NOMO-1 treated with dmso at 0.1 percent for 144 hours (cell line): ENCODE results near the gene SLC19A1.

Experiments
- DNase-seq: peaks from one replicate; lab custom pipeline; 2025; ENCODE audit not compliant: unreplicated experiment; lab: John Stamatoyannopoulos, UW

Gene SLC19A1

GRCh38 chr21:45455674-45456583 lies 86.3 kb downstream of the SLC19A1 start:
- DNase-seq = no peak

GRCh38 chr21:45454926-45455673 lies 87.1 kb downstream of the SLC19A1 start:
- DNase-seq = no peak

GRCh38 chr21:45454060-45454925 lies 87.9 kb downstream of the SLC19A1 start:
- DNase-seq = no peak

GRCh38 chr21:45453308-45453950 lies 88.8 kb downstream of the SLC19A1 start:
- DNase-seq = no peak

GRCh38 chr21:45452696-45453307 lies 89.4 kb downstream of the SLC19A1 start:
- no peak for DNase-seq

- DNase-seq = no peak
Measured at GRCh38 chr21:45451771-45452182, 90.5 kb downstream of the SLC19A1 start.

- DNase-seq = no peak
Measured at GRCh38 chr21:45451091-45451740, 91.0 kb downstream of the SLC19A1 start.

GRCh38 chr21:45450423-45451090 lies 91.7 kb downstream of the SLC19A1 start:
- DNase-seq = no peak

GRCh38 chr21:45449658-45450422 lies 92.4 kb downstream of the SLC19A1 start:
- DNase-seq = no peak

GRCh38 chr21:45448810-45449657 lies 93.2 kb downstream of the SLC19A1 start:
- no peak for DNase-seq

- DNase-seq = no peak
Measured at GRCh38 chr21:45448283-45448809, 93.9 kb downstream of the SLC19A1 start.
